GM12874 (cell line): ENCODE results near the gene STRN3.

ENCODE experiments used
- TF ChIP-seq, protein P1 (sequence below): IDR thresholded peaks from 2 replicates; pipeline ENCODE4 v1.5.1; 2011; ENCODE audit warnings: low read depth, mild to moderate bottlenecking, control low read depth, low read length, moderate library complexity; ENCODE audit not compliant: insufficient read depth

Gene STRN3

DNA sequence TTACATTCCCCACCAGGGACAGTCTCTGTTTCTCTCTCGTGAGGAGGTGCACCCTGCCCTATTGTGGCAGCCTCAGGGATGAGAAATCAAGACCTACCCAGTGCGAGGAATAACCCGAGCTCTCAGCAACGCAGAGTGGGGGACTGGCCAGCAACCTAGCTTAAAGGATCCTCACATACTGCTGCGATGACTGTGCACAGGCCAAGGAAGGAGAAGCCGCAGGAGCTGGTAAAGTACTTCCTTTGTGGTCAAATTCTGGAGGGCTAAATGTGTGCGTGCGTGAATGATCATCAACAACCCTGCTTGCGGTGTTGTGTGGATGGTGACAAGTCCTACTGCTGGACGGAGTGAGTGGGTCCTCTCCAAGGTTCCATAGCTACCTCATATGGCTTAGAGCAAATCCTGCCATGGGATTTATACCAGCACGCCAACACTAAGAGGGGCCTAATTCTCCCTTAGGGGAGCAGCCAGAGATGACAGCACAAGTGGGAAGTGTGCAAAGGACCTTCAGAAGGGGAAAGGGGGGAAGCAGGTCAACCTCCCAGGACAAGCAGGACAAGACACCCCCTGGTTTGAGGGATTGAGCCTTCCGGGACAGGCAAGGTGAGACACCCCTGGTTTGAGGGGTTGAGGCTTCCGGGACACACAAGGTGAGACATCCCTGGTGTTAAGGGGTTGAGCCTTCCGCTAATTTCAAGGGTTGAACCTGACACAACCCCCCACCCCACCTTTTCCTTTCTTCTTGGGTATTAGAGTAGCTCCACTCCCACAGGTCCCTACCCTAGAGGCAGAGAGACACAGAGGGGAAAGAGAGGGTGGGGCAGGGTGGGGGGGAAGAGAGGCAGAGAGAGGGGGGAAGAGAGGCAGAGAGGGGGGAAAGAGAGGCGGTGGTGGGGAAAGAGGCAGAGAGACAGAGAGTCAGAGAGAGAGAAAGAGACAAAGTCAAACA, 59.5 kb downstream of the STRN3 start:
- TF ChIP-seq, protein P1, sequence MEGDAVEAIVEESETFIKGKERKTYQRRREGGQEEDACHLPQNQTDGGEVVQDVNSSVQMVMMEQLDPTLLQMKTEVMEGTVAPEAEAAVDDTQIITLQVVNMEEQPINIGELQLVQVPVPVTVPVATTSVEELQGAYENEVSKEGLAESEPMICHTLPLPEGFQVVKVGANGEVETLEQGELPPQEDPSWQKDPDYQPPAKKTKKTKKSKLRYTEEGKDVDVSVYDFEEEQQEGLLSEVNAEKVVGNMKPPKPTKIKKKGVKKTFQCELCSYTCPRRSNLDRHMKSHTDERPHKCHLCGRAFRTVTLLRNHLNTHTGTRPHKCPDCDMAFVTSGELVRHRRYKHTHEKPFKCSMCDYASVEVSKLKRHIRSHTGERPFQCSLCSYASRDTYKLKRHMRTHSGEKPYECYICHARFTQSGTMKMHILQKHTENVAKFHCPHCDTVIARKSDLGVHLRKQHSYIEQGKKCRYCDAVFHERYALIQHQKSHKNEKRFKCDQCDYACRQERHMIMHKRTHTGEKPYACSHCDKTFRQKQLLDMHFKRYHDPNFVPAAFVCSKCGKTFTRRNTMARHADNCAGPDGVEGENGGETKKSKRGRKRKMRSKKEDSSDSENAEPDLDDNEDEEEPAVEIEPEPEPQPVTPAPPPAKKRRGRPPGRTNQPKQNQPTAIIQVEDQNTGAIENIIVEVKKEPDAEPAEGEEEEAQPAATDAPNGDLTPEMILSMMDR, result no peak

DNA sequence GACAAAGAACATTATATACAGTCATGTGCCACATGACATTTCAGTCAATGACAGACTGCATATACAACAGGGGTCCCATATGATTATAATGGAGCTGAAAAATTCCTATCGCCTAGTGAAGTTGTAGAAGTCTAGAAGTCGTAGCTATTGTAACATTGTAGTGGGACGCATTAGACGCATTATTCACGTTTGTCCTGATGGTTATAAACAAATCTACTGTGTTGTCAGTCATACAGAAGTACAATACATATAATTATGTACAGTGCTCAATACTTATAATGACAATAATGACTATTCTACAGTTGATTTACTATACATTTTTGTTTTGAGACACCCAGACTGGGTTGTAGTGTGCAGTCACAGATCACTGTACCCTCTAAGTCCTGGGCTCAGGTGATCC, 64.8 kb downstream of the STRN3 start:
- TF ChIP-seq, protein P1, result no peak

DNA sequence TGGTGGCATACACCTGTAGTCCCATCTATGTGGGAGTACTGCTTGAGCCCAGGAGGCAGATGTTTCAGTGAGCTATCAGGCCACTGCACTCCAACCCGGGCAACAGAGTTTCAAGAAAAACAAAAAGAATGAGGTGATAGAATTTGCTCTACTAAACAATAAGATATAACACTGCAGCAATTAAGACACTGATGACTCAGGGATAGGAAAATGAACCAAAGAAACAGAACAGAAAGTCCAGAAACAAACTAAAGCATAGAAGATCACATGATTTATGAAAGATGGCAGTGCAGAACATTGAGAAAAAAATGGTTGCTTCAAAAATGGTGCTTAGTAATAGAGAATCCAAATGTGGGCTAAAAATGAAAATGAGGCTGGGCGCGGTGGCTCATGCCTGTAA, 66.0 kb downstream of the STRN3 start:
- TF ChIP-seq, protein P1, result no peak

DNA sequence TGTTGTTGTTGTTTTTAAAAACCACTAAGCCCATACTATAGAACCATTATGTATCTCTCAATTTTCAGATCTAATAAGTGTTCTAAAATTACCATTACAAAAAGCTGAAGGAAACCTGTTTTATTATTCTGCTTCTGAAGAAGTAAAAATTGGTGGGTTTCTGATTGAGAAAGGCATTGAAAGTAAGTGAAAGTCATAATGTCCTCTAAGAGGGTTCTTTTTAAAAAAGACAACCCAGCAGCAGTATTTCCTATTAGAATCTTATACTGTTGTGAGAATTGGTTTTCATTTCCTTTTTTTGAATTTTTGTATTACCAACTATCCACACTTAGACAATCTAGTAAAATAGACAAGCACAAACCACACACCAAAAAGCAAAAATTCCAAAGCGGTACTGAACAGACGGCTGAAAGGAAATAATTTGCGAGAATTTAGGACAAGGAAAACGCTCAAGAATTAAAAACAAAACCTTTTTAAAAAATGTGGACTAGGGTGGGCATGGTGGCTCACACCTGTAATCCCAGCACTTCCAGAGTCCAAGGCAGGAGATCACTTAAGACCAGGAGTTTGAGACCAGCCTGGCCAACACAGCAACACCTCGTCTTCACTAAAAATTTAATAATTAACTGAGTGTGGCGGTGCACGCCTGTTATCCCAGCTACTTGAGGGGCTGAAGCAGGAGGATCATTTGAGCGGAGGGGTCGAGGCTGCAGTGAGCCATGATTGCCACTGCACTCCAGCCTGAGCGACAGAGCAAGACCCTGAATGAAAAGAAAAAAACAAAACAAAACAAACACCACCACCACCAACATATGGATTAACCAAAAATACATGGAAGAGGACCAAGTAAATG, 67.4 kb downstream of the STRN3 start:
- TF ChIP-seq, protein P1, result no peak

- TF ChIP-seq, protein P1, result no peak
Observed at GRCh38 chr14:30957813-30958370, 68.3 kb downstream of the STRN3 start.

DNA sequence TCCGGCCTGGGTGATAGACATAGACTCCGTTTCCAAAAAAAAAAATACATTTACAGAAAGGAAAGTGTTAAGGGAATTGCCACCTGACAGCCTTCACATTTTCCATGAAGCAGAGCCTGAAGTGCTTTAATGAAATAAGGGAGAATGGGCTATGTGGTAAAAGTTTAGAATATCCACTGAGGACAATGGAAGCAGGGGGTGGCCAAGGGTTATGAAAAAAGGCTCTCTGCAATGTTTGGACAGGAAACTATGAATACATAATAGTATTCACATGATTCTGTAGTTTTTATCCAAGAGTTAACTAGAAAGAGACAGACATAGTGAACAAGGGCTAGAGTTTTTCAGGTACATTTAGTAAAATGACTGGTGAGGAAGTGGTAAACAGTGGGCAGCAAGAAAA, 76.5 kb downstream of the STRN3 start:
- TF ChIP-seq, protein P1, result no peak

DNA sequence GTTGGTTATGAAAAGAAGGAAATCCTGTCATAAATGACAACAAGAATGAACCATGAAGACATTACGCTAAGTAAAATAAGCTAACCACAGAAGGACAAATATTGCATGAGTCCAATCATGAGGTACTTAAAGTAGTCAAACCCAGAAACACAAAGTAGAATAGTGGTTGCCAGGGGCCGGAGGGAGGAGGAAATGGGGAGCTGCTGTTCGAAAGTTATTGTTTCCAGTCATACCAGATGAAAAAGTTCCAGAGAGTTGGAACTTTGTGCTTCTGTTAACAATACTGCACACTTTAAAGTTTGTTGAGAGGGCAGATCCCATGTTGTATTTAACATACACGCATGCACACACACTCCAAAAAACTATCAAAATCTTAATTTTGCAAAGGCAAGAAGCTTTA, 82.5 kb downstream of the STRN3 start:
- TF ChIP-seq, protein P1, result no peak
